Activated B cell treated with CpG ODN at 0.5 μM for 24 hours (primary cell): ENCODE data around the gene PPP4R1. TPM values are rescaled to one million over a fixed set of nuclear protein-coding genes. Genes with fewer than 3 reads are reported as not detected.

Experiments
- ATAC-seq: fragments of 200-7000 bp; cut with Tn5 transposase; one replicate; pipeline ENCODE4 v1.10.0; 2021; ENCODE audit warnings: low read depth, mild to moderate bottlenecking, moderate library complexity
- CTCF ChIA-PET: fragments of 350-600 bp; sonication (Branson Sonifier 250); formaldehyde crosslinking; loops from one replicate; lab custom pipeline; 2021; ENCODE audit warnings: antibody characterized with exemption; lab: Charles Lee
- POLR2A ChIA-PET: fragments of 350-600 bp; sonication (Branson Sonifier 250); formaldehyde crosslinking; loops from one replicate; lab custom pipeline; 2021; ENCODE audit warnings: antibody characterized with exemption; lab: Charles Lee
- DNase-seq: peaks from one replicate; pipeline ENCODE4 v3.0.0; 2022
- H3K27ac Mint-ChIP-seq: one replicate; pipeline ENCODE4 v1.8.0; 2020; ENCODE audit warnings: mixed read lengths
- H3K27me3 Mint-ChIP-seq: one replicate; pipeline ENCODE4 v1.8.0; 2021; ENCODE audit warnings: mixed read lengths
- H3K36me3 Mint-ChIP-seq: one replicate; pipeline ENCODE4 v1.8.0; 2021; ENCODE audit warnings: low read depth, mixed read lengths
- H3K4me1 Mint-ChIP-seq: one replicate; pipeline ENCODE4 v1.8.0; 2021; ENCODE audit warnings: mixed read lengths
- H3K4me3 Mint-ChIP-seq: one replicate; pipeline ENCODE4 v1.8.0; 2020; ENCODE audit warnings: mild to moderate bottlenecking, mixed read lengths
- H3K9me3 Mint-ChIP-seq: one replicate; pipeline ENCODE4 v1.8.0; 2020; ENCODE audit warnings: mixed read lengths
- CTCF ChIP-seq: fragments of 200-600 bp; IDR thresholded peaks from one replicate; pipeline ENCODE4 v1.8.0; 2022; ENCODE audit warnings: antibody characterized with exemption, mild to moderate bottlenecking
- intact Hi-C: fragments of 100-400 bp; cut with micrococcal nuclease; formaldehyde crosslinking; loops from one replicate; pipeline ENCODE4 v1.15.1; 2024
- total RNA-seq: library from RNA; stranded (reverse); gene quantifications from 2 replicates; pipeline ENCODE4 v1.2.3, GENCODE V29; 2022

Gene PPP4R1
- total RNA-seq, 1 donor from 2014 or later, result 51.3 TPM

- intact Hi-C loops, result no loop called here
- POLR2A ChIA-PET, result no interaction called here
- no peak for ATAC-seq
- no peak for TF ChIP-seq CTCF
- CTCF ChIA-PET, result no interaction called here
- H3K4me3 Mint-ChIP-seq, result no peak overlapping the region
- peaks cover 19% of the 10 kb centered on the region for H3K4me1 Mint-ChIP-seq
- peaks cover 8% of the 10 kb centered on the region for H3K36me3 Mint-ChIP-seq
- no peak overlapping the region for H3K27ac Mint-ChIP-seq
- no peaks in the 10 kb centered on the region for H3K9me3 Mint-ChIP-seq
- no peaks in the 10 kb centered on the region for H3K27me3 Mint-ChIP-seq
- no peak for DNase-seq
Observed at GRCh38 chr18:9507565-9508088, 106.7 kb downstream of the PPP4R1 start.

GRCh38 chr18:9506046-9506792 is 108.1 kb downstream of the PPP4R1 start:
- peaks cover 19% of the 10 kb centered on the region for H3K4me1 Mint-ChIP-seq
- no peak for ATAC-seq
- H3K27ac Mint-ChIP-seq, result no peak overlapping the region
- no peaks in the 10 kb centered on the region for H3K27me3 Mint-ChIP-seq
- H3K4me3 Mint-ChIP-seq, result no peak overlapping the region
- no peaks in the 10 kb centered on the region for H3K9me3 Mint-ChIP-seq
- intact Hi-C loops, result no loop called here
- ChIA-PET POLR2A (no interaction called here), CTCF (interaction anchor here (0.7 kb wide), 1 partner anchor 10 kb away, joined by 3 read pairs; no protein-coding TSS in a partner anchor)
- TF ChIP-seq CTCF, result no peak
- H3K36me3 Mint-ChIP-seq, result peaks cover 15% of the 10 kb centered on the region
- no peak for DNase-seq

Other genes with a start within 250 kb of the PPP4R1 start
- gene RALBP1, start 139.0 kb downstream of the PPP4R1 start, total RNA-seq, result 31.9 and 32.7 TPM in 2 replicates
- gene RAB31, start 93.7 kb upstream of the PPP4R1 start, total RNA-seq, result 33.0 and 36.0 TPM in 2 replicates